ENCODE data around the gene OGDH.

The OGDH gene

DNA sequence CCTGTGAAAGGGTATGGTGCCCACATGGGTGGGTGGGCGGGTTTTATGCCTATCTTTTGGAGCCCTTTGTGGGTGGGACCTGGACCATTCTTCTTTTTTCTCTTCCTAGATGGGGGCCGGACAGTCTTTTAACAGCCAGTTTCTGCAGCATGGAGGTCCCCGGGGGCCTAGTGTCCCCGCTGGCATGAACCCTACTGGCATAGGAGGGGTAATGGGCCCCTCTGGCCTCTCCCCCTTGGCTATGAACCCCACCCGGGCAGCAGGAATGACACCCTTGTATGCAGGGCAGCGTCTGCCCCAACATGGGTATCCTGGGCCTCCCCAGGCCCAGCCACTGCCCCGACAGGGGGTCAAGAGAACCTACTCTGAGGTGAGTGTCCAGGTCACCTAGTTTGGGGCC lies 151.3 kb downstream of the OGDH start:
- H3K27ac ChIP-seq (ENCODE audit: low read depth, low read length): no peak overlapping the region
- H3K4me3 ChIP-seq (ENCODE audit: low read depth in 1 of 2, low read length in 2 of 2): no peak overlapping the region
- H3K4me1 ChIP-seq (ENCODE audit: control insufficient read depth in 1 of 2, insufficient read depth in 2 of 2, low read length in 2 of 2): peaks cover 13 to 26% of the 10 kb centered on the region in 2 donors

More for the DNA sequence above, 151.3 kb downstream of the OGDH start:
- H3K9me3 ChIP-seq (ENCODE audit: control insufficient read depth in 1 of 2, low read length in 2 of 2): no peaks in the 10 kb centered on the region
- H3K9ac ChIP-seq (ENCODE audit: low read depth in 1 of 2, low read length in 2 of 2): no peak overlapping the region
- peaks cover 25 to 56% of the 10 kb centered on the region in 2 donors for H3K36me3 ChIP-seq (ENCODE audit: control insufficient read depth in 1 of 2, insufficient read depth in 2 of 2, low read length in 2 of 2)
- H3K27me3 ChIP-seq (ENCODE audit: control insufficient read depth in 1 of 2, insufficient read depth in 2 of 2, low read length in 2 of 2): no peaks in the 10 kb centered on the region

Data from duodenal mucosa (tissue), 2 donors.